ENCODE data around the gene TMEM184B.

DNA sequence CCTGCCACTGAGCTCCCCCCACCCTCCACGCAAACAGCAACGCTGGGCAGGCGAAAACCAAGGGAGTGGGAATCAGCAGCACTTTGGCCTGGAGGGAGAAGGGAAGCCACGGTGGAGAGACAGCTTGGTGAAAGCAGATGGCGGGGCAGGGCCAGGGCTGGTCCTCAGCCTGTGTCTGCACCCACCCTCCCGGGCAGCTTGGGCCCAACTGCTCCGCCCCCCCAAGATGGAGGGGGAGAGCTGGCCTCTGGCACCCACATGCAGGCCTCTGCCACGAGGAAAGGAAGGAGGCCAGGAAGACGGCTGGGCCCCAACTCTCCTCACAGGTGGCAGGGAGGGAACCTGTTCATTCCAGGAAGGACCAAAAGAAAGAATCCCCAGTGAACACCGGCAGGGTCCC, 53.2 kb downstream of the TMEM184B start:
- no peak for TF ChIP-seq EZH2 (IDR thresholded peaks at IDR 0.05; ENCODE audit: low read depth)
- TF ChIP-seq, protein P1, sequence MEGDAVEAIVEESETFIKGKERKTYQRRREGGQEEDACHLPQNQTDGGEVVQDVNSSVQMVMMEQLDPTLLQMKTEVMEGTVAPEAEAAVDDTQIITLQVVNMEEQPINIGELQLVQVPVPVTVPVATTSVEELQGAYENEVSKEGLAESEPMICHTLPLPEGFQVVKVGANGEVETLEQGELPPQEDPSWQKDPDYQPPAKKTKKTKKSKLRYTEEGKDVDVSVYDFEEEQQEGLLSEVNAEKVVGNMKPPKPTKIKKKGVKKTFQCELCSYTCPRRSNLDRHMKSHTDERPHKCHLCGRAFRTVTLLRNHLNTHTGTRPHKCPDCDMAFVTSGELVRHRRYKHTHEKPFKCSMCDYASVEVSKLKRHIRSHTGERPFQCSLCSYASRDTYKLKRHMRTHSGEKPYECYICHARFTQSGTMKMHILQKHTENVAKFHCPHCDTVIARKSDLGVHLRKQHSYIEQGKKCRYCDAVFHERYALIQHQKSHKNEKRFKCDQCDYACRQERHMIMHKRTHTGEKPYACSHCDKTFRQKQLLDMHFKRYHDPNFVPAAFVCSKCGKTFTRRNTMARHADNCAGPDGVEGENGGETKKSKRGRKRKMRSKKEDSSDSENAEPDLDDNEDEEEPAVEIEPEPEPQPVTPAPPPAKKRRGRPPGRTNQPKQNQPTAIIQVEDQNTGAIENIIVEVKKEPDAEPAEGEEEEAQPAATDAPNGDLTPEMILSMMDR (conservative IDR thresholded peaks at IDR 0.05) = no peak

Measured in PC-9 (cell line).